GM21786 (cell line): Measurements from ENCODE around the gene PHRF1.

Experiments used
- ATAC-seq: cut with Tn5 transposase; IDR thresholded peaks from one replicate; pipeline ENCODE4 v1.9.1; 2021; ENCODE audit not compliant: unreplicated experiment

PHRF1 gene, protein sequence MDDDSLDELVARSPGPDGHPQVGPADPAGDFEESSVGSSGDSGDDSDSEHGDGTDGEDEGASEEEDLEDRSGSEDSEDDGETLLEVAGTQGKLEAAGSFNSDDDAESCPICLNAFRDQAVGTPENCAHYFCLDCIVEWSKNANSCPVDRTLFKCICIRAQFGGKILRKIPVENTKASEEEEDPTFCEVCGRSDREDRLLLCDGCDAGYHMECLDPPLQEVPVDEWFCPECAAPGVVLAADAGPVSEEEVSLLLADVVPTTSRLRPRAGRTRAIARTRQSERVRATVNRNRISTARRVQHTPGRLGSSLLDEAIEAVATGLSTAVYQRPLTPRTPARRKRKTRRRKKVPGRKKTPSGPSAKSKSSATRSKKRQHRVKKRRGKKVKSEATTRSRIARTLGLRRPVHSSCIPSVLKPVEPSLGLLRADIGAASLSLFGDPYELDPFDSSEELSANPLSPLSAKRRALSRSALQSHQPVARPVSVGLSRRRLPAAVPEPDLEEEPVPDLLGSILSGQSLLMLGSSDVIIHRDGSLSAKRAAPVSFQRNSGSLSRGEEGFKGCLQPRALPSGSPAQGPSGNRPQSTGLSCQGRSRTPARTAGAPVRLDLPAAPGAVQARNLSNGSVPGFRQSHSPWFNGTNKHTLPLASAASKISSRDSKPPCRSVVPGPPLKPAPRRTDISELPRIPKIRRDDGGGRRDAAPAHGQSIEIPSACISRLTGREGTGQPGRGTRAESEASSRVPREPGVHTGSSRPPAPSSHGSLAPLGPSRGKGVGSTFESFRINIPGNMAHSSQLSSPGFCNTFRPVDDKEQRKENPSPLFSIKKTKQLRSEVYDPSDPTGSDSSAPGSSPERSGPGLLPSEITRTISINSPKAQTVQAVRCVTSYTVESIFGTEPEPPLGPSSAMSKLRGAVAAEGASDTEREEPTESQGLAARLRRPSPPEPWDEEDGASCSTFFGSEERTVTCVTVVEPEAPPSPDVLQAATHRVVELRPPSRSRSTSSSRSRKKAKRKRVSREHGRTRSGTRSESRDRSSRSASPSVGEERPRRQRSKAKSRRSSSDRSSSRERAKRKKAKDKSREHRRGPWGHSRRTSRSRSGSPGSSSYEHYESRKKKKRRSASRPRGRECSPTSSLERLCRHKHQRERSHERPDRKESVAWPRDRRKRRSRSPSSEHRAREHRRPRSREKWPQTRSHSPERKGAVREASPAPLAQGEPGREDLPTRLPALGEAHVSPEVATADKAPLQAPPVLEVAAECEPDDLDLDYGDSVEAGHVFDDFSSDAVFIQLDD (N-terminal part only)

GRCh38 chr11:575996-576768, at the start of gene PHRF1:
PHRF1 (plus strand) TSS chr11:576470; CDS start chr11:581513, 5,043 bp downstream.
- ATAC-seq = peak; percentile 81

- ATAC-seq = no peak
Observed at GRCh38 chr11:528166-528814, 48.0 kb upstream of the PHRF1 start.

- no peak for ATAC-seq
Observed at GRCh38 chr11:528815-529727, 47.2 kb upstream of the PHRF1 start.

DNA sequence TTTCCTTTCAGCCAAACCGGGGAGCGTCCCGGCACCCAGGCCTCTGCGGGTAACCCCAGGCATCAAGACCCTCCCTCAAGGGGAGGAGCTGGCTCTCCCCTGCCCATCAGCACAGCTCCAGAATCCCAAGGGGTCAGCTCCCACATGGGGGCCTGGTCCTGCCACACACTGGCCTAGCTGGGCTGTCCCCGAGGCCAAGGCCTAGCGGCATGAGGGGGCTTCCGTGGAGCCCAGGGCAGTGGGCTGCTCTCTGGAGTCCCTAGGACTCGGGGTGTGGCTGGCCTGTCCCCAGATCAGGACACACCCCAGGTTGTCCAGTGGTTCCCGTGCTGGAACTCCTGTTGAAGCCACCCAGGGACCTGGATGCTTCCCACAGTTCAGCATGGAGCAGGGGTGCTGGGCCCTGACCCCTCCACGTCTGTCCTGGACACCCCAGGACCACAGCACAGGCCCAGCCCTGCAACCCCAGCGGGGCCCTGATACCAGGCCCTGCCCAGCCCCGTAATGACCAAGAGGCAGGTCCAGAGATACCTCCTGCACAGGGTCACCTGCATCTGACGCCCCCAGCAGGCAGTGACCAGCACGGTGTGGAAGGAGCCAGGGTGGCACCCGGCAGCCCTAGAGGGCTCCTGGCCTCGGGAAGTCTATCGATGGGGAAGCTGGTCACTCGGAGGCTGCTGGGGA, 46.4 kb upstream of the PHRF1 start:
- ATAC-seq = no peak

DNA sequence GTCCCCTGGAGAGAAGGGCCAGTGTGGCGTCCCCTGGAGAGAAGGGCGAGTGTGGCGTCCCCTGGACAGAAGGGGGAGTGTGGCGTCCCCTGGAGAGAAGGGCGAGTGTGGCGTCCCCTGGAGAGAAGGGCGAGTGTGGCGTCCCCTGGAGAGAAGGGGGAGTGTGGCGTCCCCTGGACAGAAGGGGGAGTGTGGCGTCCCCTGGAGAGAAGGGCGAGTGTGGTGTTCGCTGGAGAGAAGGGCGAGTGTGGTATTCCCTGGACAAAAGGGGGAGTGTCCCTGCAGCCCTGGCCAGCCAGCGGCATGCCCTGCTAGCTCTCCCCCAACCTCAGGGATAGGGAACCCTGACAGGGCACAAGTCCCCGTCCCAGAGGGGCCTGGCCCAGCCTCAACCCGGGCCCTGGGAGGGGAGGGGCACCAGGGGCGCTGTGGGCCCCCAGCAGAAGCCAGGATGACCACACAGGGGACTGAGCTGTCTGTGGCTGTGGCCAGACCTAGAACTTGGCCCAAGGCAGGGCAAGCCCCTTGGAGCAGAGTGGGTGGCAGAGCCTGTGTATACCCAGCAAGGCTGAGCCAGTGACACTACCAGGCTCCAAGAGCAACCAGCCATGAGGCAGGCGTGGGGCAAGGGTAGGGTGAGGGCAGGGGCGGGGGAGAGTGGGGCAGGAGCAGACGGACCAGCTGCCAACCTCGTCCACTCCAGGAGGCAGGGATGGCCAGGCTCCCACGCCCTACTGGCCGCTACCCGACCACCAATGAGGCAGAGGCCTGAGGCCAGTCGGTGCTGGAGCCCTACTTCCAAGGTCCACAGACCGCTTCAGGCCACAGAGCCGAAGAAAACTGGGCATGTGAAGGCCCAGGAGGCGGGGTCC, 45.1 kb upstream of the PHRF1 start:
- no peak for ATAC-seq

DNA sequence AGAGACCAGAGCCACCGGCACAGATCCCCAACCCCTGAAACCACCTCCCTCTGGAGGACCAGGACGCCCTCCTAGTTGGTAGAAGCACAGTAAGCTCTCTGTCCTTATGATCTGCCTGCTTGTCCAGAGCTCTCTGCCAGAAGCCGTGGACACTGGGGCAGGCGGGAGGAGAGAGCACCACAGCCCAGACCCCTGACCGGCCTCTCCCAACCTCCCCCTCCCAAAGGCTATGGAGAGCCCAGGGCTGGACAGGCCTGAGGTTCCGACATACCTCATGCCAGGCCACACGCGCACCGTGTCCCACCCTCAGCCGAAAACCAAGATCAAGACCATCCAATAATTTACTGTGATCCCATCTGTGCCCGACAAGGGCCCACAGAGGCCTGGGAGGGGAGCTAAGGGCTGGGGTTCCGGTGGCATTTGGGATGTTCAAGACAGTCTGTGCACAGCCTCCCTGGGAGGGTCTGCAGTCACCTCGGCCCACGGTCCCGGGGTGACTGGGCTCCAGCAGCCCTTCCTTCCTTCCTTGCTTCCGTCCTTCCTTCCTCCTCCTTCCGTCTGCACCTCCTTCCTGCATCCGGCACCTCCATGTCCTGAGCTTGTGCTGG, 44.2 kb upstream of the PHRF1 start:
- ATAC-seq = no peak

DNA sequence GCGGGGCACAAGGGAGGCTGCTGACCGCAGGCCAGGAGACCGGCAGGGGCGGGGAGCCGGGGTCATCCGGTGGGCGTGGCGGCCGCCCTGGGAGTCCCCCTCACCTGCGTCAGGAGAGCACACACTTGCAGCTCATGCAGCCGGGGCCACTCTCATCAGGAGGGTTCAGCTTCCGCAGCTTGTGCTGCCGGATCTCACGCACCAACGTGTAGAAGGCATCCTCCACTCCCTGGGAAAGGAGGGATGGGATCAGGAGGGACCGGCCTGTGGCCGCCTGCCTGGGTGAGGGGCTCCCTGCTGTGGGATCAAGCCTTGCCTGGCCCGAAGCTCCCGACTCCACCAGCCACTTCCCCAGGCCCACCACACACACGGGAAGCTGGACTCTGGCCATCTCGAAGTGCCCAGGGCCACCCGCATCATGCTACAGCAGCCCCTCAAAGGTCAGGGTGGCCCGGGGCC, 43.7 kb upstream of the PHRF1 start:
- ATAC-seq = no peak

GRCh38 chr11:532986-533585, 43.2 kb upstream of the PHRF1 start:
- ATAC-seq = no peak

GRCh38 chr11:533586-534395, 42.5 kb upstream of the PHRF1 start:
- ATAC-seq = no peak

DNA sequence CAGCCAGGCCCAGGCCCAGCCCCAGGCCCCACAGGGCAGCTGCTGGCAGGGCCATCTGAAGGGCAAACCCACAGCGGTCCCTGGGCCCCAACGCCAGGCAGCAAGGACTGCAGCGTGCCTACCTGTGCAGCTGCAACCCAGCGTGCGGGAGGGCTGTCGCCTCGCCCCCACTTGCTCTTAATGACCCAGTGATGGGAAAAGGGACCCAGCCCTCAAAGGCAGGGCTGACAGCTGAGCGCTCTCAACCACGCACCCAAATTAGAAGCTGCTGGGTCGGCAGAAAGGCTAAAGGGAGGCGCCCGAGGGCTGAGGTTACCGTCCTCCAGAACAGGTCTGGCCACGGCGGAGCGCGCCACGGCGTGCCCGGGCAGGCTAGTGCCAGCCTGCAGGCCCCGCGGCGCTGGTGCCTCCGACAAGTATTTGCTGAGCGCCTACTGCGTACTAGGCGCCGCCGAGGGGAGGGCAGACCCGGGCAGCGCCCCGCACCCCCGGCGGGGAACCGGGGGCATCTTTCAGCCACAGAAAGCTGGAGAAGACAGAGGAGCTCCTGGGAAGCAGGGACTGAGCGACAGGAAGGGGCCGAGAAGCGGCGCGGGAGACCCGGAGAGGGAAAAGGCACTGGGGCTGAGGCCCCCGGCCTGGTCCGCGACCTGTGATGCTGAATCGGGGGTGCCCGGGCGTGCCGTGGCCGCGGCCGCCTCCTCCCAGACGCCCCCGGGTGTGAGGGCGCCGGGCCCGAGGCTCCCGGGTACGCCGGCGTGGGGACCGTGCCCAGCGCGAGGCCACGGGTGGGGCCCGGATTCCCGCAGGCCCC, 41.7 kb upstream of the PHRF1 start:
- no peak for ATAC-seq

DNA sequence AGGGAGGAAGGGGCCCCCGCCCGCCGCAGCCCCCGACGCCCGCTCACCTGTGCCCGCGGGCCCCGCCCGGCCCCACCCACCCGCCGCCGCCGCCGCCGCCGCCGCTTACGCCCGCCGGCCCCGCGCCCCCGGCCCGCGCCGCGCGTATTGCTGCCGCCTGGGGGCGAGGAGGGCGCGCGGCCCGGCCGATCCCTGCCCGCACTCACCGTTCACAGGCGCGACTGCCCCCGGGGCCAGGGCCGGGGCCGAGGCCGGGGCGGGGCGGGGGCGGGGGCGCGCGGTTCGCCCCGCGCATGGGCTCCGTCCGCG, 41.1 kb upstream of the PHRF1 start:
- ATAC-seq = peak; percentile 8

- peak; percentile 61 for ATAC-seq
Observed at GRCh38 chr11:535519-536454, 40.5 kb upstream of the PHRF1 start, which contains the start of gene HRAS. HRAS (minus strand) TSS chr11:535576.

GRCh38 chr11:536841-537621, 39.2 kb upstream of the PHRF1 start, which contains the start of gene LRRC56:
LRRC56 (plus strand) TSS chr11:537527; CDS start chr11:540685, 3,158 bp downstream.
- peak; percentile 56 for ATAC-seq
